Measurements from ENCODE around the gene AGBL4.
"Not testable (repeated sequence)": the region's sequence is repeated elsewhere in the genome, so short reads cannot be mapped to it uniquely, and the experiment has no call there.

Gene AGBL4

DNA sequence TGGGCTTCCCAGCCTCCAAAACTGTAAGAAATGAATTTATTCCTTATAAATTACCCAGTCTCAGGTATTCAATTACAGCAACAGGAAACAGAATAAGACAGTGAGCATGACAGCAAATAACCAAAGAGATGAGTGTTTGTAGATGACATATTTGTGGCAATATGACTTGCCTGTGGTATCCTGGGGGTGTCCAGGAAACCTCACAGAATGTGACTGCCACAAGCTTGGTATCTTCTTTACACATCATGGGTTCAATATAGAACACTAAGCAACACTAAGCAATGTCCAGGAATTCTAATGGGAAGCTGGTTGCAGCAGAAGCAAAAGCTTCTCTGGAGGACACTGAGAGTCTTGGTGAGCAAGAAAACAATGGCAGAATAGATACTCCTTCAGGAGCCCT, 1010.7 kb downstream of the AGBL4 start:
- no peak for FAIRE-seq

DNA sequence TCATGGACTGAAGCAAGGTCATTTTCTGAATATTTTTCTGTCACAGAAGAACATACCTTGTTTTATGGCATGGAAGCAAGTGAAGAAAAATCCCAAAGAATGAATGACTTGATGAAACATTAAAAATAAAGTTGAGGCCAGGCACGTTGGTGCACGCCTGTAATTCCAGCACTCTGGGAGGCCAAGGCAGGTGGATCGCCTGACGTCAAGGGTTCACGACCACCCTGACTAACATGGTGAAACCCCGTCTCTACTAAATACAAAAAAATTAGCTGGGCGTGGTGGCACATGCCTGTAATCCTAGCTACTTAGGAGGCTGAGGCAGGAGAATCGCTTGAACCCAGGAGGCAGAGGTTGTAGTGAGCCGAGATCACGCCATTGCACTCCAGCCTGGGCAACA, 1020.8 kb downstream of the AGBL4 start:
- not testable (repeated sequence) for FAIRE-seq

DNA sequence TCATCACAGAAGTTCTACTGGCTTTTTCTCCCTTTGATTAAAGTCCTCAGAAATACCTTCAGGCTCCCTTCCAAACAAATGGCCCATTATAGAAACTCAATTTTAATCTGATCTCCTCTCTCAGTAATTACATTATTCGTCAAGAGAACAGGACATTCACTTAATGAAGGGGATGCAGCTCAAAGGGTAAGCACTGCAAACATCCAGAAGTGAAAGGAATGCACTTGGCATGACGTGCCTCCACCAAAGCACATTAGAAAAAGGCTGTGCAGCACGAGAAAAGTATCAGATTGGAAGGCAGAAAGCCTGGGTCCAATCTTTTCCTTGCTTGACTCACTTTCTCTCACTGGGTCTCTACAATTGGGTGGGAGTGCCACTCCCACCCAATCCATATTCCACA, 1024.4 kb downstream of the AGBL4 start:
- FAIRE-seq = no peak

DNA sequence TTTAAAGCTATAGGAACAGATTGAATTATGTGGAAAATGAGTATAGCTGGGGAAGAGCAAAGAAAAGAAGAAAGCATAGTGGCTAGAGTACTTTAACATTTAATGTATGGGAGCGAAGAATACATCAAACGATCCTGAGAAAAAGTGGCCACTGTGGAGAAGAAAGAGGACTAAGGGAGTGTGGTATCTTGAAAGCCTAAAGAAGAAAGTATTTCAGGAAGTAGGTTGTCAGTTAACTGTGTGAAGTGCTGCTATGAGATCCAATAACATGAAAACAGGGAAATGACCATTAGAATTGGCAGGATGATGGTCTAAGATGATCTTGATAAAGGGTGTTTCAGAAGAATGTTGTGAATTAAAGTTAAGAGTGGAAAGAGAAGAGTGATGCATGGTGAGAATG, 1027.4 kb downstream of the AGBL4 start:
- no peak for FAIRE-seq

DNA sequence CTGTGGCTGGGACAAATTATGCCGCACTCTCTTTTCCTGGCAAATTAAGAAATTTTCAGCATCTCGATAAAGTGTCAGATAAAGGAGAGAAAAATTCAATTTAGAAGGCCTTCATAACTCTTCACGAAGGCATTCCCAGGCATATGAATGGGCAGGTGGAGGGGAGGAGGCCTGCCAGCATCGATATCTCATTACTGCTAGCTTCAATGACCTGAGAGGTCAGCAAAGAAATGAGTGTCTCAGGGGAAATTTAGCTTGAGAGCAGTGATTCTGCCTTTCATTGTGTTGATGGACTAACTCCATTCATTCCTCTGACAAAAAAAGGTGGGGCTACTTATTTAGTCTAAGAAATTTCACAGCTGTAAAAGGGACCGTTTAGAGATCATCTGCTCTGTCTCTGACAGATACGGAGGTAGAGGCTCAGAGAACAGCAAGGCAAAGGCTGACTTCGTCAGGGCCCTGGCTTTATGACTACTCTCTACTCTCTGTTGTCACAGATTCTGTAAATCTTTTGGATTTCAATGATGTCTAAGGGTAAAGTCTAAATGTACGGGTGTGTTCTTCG, 1035.0 kb downstream of the AGBL4 start:
- FAIRE-seq = no peak

DNA sequence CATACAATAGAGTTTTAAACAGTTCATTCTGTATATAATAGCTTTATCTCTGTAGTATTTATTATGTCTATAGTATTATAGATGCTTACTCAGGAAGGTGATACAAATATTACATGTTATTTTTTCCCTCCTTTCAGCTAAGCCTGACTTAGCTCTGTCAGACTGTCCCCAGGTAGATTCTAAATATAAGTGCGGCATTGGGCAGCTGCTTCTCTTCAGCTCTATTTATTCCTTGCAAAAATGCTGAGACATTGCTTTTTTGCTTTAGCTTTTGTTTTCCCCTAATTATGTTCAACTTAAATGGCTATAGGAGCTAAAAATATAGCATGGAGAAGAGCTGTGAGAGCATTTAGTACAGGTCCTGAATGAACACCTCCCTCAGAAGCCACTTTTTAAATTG, 1043.8 kb downstream of the AGBL4 start:
- FAIRE-seq = no peak

DNA sequence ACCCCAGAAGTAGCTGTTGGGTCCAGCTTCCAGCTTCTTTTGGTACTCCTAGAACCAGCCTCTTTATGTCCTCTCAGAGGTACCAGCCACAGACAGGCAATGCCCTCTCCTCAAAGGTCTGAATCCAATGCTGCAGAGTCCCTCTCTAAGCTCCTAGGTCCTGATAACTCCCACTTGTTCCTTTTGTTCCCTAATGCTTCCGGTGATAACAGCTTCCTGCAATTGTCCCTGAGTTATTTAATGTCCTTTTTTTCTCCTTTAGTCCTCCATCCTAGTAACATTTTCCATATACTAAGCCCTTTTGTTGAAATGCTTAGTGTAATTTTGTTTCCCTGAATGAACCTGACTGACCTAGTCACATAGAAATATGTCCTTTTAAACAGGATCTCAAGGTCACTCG, 1045.3 kb downstream of the AGBL4 start:
- FAIRE-seq = no peak

DNA sequence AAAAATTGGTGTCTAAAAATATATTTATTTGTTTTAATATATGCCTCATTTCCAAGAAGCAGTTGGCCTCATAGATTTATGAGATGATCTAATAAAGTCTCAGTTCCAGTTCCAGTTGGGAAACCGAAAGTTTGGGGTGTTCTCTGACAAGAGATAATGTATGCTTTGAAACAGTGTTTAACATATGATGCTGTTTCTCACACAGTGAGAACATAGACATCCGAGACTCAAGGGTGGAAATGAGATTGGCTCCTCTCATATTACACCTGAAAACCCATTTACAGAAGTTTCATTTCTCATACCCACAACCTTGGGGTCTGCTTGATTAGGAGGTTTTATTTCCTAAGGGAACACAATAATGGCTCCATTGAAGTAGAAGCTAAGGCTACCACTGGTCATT, 1046.5 kb downstream of the AGBL4 start:
- no peak for FAIRE-seq

DNA sequence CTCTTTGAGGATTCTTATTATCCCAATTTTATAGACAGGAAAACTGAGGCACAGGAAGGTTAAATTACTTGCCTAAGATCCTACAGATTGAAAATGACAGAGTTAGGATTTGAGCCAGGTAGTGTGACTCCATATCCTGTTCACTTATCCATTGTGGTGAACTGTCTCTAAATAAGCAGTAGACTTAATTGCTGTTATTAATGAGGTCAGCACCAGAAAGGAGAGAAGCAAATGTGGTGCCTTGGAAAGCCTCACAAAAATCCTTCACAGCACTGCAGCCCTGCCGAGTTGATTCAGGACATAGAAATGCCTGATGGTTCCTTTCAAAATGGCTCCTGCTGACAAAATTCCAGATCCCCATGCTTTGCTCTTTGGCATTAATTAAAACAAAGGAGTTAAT, 1053.8 kb downstream of the AGBL4 start:
- no peak for FAIRE-seq

DNA sequence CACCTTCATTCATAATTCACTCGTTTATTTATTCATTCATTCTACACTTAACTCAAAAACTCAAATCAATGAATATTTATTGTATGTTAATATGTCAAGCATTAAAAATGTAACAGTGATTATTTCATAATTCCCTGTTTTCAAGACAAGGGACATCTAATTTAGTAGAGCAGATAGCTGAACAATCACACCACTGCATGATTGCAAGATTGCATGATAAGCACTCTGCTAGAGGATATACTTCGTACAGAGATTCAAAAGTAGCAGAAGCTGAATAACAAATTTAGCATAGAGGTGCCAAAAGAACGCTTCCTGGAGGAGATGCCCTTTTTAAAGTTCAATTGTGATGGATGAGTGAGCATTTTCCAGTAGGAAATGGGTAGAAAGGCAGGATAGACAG, 1056.4 kb downstream of the AGBL4 start:
- FAIRE-seq = no peak

DNA sequence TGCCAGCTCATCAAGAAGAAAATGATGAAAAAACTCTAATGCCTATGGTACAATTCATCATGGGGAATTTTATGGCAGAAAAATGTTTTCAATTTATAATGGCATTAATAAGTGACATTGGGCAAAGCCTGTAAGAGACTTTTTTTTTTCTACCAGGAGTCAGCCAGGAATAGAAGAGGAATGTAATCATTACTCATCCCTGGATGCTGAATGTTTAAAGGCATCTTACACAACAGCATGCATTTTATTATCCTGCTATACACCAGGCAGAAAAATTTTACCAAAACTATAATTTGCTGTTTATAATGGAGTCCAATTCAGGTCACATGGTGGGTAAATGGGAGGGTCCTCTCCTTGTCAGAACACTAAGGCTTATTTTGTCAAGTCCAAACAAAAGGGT, 1057.2 kb downstream of the AGBL4 start:
- FAIRE-seq = no peak

DNA sequence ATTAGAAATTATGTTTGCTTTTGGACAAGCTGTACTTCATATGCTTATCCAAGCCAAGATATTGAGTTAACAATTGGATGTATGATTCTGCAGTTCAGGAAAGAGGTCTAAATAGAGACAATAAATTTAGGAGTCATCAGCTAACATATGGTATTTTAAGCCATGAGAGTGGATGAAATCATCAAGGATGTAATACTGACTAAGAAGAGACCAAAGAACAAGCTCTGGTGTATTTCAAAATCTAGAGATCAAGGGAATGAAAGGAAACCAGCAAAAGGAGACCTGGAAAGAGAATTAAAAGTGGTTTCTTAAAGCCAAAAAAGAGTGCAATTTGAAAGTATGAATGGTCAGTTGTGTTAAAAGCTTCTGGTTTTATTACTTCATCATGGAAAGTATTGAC, 1063.4 kb downstream of the AGBL4 start:
- no peak for FAIRE-seq

DNA sequence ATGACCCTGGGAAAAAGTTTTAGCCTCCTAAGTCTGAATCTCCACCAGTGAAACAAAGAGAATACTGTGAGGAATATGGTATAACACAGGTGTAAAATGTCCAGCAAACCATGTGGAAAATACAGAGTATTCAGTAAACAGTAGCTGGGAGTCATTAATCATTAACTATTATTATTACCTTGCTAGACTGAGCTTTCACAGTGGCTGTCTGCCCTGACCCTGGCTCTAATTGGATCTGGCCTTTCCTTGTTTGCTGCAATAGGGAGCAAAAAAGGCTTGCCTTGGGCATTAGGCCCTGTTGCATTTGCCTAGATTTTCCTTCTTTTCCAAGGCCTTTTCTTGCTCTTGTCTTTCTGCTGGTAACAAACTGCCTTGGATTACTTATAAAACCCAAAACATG, 1068.0 kb downstream of the AGBL4 start:
- FAIRE-seq = no peak

DNA sequence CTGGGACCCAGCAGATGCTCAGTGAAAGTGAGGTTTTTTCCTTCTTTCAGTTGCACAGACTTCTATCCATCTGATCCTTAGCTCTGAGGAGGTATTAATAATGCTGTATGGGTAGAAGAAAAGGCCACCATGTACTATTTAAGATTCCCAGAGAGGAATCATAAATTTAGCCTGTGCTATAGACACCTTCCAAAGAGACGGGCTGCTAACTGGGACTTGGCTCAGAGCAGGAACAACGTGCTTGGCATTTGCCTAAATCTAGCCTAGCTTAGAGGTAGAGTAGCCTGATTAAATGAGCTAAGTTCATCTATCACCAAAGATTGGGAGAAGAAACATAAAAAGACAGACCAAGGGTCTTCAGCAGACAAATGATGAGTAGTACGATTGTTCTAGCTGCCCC, 1070.1 kb downstream of the AGBL4 start:
- FAIRE-seq = no peak

DNA sequence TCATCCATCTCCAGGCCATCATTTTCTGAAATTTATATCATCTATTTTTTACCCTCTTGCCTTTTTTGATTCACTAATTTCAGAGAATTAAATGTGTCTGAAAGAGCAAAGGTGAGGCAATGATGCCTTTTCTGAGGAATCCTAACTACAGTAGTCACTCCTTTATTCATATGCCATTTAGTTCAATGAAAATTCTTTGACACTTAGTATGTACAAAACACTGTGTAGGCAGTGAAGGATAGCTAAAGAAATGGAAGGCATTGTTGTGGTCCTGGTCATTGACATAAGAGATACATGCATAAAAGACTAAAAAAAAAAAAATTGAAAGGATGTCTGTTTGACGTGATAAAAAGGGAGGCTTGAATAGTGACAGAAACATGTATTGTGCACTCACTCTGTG, 1075.2 kb downstream of the AGBL4 start:
- no peak for FAIRE-seq

DNA sequence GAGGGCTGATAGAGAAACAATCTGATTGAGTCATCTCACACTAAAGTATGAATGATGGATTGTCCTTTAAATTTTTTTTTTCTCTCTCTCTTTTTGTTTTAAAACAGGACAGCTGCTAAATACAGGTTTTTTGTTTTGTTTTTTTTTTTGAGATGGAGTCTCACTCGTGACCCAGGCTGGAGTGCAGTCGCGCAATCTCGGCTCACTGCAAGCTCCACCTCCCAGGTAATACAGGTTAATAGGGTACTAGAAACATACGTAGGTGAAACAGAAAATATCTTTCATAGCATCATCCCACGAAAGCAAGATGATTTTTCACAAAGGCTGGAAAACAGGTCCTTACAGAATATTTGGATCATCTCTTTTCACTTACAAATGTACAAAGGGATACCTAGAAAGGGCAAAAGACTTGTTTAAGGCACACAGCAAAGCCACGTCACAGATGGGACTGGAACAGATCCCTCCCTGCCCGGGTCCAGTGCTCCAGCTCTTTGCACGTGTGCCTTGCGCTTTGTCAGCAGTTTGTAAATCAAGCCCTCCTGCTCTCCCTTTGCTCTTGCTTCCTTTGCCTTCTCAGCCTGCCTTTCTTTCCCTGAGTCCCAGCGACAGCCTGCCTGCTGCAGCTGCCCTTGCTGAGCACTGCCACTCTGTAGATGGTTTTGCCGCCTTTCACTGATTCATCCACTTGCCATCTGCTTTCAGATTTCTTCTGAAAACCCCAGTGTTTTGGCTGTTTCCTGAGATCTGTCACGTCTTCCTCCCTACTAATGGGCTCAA, 1075.8 kb downstream of the AGBL4 start:
- FAIRE-seq = no peak

DNA sequence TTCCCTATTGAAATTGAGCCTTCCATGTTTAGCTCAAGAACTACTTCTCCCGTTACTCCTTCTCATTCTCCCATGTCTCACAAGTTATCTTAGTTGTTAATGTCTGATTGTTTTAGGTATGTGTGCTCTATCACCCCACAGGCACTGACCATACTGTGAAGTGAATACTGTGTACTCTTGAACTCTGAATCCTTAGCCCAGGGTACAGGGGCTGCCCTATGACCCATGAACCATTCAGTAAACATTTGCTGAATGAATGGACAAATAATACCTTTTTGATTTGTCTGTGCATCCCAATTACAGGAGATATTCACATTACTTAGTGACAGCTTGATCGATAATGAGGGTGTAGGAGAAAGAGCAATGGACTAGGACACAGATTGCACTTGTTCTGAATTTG, 1077.7 kb downstream of the AGBL4 start:
- no peak for FAIRE-seq

DNA sequence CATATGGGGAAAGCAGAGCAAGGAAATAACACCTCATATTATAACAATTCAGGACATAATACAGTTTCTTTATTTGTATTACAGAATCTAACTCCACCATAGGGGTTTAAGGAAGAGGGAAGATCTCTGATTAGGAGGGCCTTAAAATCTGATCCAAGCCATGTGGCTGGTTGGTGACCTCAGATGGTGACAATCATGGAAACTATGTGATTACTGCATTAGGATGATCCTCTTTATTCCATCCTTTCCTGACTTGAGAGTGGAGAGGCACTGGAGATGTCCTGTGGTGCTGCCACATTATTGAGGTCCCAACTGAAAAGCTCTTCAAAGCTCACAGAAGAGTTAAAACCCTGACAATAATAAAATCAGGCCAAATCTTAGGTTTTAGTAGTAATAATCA, 1078.9 kb downstream of the AGBL4 start:
- no peak for FAIRE-seq

DNA sequence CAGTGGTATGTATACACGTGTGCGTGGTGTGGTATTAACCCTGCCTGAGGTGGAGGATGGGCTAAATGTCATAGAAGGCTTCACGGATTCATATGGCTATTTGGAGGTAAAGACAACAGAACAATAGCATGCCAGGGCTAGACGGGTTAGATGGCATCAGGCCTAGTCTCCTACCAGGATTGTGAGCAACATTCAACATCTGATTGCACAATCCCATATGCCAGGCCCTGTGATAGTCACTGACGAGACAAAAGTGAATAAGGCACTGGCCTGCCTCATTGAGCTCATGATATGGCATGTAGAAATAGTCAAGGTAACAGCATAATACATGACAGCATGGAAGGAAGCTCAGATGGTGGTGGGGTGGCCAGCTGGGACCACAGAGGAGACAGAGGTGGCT, 1079.9 kb downstream of the AGBL4 start:
- no peak for FAIRE-seq

DNA sequence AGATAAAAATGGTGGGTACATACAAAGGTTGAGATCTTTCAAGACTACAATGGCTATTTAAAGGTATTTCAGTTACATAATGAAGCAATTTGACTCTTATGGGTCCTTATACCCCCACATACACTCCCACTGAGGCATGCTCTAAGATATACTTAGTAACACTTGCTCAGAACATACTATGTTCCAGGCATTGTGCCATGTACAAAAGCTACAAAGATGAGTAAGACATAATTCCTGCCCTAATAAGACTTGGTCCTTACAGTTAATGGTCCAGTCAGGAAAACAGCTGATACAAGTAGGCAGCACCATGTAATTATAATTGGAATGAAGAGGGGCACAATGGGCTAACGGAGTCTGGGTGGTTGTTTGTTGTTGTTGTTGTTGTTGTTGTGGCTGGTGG, 1080.4 kb downstream of the AGBL4 start:
- FAIRE-seq = no peak

DNA sequence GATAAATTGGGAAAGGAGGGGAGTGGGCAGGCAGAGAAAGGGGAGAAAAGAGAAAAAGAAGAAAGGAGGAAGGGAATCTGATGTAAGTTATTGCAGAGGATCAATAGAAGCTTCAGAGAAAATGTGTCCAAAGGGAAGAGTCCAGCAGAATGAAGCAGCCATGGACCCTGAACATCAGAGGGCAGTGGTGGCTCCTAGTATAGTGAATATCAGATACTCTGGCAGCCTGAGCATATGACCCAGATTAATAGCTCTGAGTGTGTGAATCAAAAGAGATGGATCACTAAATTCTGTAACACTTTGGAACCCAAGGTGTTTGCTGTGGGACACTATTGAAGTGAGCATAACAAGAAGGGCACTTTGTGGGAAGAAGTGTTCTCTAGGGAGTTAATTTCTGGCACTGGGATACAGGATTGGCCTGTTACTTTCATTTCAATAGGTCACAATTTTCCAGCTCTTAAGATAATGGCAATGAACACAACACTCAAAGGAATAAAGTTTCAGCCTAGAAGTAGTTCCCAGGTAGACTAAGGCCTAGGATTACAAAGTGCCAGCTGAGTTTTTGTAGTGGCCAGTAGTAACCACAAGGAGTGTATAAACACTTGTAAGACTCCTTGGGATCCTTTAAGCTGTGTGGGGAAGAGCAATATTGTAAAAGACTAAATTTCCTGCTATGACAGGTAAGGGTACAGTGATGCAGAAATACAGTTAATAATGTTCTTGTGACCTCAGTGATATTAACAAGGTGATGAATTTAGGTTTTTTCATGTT, 1082.6 kb downstream of the AGBL4 start:
- FAIRE-seq = no peak

DNA sequence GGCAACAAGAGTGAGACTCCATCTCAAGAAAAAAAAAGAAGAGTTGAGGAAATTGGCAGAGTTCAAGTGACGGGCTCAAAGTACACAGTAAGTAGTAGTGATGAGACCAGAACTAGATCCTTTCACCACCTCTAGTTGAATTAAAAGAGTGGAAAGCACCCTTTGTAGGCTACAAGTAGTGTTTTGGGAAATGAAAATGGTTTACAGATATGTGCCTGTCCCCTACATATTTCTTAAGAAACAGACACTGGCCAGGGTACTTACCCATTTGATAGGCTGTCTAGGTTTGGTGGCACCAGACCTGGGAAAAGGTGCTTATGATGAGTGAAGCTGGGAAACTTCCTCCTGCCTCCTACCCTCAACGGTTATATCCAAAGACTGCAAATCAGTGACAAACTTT, 1083.4 kb downstream of the AGBL4 start:
- no peak for FAIRE-seq

DNA sequence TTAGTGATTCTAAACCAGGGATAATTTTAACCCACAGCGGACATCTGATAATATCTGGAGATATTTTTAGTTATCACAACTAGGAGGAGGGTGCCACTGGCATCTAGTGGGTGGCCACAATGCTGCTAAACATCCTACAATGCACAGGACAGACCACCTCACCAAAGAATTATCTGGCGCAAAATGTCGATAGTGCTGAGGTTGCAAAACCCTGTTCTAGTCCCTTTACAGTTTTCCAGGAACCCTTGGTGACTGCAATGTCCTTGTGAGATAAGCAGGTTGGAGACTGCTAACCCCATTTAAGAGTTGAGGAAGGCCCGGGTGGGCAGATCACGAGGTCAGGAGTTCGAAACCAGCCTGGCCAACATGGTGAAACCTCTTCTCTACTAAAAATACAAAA, 1083.9 kb downstream of the AGBL4 start:
- no peak for FAIRE-seq

DNA sequence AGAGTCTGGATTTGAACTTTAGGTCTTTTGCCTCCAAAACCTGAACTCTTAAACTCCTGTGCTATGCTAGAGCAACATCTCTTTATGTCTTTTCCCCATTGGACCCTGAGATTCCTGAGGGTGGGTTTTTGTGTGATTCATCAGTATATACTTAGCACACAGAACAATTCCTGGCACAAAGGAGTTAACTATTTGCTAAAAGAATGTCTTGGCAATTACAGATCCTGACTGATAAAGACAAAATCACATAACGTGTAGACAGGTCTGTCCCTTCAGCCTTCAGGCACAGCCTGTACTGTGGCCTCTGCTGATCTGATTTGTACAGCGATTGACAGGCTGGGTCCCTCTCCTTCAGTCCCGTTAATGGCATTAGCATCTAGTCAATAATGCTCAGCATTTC, 1084.7 kb downstream of the AGBL4 start:
- FAIRE-seq = no peak

Data from colon (tissue), 2 donors.